NCI-H2081 (cell line): Measurements from ENCODE around the gene CCNH.

Experiments used
- DNase-seq, 2 experiments: peaks; one replicate each; lab custom pipeline; 2025; lab: John Stamatoyannopoulos, UW

Gene CCNH

DNA sequence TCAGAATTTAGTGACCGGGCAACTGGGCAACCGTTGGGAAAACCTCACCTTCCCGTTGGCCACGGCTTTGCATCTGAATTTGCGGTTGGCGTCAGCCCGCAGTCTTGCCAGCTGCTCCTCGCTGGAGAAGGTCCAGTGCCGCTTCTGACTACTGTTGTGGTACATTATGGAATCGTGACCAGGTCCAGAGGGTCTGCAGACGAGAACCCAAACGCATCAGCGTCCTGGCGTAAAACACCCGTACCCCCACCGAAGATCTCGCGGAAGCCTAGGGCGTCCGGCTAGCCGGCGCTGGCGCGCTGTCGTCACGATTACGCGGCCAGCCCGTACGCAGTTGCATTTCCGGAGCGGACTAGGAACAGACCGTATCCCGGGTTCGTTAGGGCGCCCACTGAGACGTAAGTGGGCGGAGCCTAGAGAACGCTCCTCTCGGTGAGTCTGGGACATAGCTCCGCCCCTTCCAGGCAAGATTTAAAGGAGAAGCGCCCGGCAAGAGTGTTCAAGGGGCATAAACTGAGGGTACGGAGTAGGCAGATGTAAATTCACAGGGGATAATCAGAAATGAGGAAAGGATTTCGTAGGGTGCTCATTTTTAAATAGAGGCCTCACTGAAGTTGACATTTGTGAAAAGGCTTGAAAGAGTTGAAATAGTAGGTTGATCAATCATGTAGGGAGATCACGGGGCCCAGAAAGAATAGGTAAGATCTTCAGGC lies at the start of gene CCNH:
TSS of gene CCNH (minus strand) at position 301 of the 713 bp plus-strand sequence. CDS start at position 165, 136 bp downstream.
- peak; percentile 92 to 96 for DNase-seq

DNA sequence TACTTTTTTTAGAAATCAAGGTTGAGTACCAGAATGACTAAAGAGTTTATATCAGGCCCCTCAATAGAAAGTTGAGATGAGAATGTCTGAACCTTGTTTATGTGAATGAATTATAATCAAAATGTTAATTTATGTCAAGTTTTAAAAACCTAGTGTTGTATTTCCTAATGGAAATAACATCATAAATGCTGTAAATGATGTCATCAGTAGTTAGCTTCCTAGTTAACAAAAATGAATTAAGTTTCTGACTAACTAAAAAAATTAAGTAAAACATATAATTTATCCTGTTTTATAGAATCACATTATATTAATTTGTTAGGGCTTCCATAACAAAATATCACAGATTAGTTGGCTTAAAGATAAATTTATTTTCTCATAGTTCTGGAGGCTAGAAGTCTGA lies 45.0 kb upstream of the CCNH start:
- DNase-seq: no peak

DNA sequence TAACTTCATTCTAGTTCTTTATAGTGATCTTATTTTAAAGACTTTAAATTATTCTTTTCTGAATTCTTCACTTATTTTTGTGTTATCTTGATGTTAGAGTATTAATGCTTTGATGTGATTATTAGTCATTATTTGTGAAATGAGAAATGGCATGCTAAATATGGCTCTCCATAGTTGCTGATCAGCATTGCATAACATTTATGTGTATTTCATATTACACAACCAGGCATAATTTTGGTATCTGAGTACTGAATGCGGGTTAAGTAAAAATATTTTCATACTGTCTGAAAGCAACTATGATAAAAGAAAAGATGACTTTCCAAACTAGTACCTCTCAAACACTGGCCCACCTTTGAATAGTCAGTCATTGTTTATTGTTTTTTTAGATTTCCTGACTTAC lies 41.1 kb upstream of the CCNH start:
- no peak for DNase-seq

DNA sequence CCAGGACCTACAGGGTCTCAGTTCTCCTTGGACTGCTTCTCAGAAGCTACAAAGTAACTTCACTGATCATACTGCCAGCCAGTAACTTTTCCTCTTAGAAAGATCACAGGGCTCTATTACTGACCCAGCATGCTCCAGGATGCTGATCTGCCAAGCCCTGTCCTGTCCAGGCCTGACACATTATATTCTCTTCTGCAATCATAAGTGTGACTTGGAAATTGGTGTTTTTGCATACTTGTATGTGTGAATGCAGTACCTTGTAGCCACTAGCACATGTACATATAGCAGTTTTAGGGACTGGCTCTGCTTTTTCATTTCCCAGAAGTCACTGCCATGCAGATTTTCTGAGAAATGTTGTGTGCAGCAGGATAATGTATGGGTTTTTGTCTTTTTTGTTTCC lies 40.1 kb upstream of the CCNH start:
- no peak for DNase-seq

DNA sequence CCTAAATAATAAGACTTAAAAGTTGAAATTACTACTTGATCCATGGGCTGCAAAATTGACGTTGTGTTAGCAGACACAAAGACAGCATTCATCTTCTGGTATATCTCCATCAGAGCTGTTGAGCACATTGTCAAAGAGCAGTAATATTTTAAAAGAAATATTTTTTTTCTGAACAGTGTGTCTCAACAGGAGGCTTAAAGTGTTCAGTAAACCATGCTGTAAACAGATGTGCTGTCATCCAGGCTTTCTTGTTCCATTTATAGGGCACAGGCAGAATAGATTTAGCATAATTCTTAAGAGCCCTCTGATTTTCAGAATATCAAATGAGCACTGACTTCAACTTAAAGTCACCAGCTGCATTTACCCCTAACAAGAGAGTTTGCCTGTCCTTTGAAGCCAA lies 29.7 kb upstream of the CCNH start:
- no peak for DNase-seq

DNA sequence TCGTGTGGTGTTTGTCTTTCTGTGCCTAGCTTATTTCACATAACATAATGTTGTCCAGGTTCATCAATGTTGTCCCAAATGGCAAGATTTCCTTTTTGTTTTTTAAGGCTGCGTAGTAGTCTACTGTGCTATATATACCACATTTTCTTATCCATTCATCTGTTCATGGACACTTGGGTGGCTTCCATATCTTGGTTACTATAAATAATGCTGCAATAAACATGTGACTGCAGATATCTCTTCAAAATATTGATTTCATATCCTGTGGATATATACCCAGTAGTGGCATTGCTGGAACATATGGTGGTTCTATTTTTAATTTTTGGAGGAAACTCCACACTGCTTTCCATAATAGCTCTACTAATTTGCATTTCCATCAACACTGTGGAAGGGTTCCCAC lies 25.5 kb upstream of the CCNH start:
- DNase-seq: no peak

DNA sequence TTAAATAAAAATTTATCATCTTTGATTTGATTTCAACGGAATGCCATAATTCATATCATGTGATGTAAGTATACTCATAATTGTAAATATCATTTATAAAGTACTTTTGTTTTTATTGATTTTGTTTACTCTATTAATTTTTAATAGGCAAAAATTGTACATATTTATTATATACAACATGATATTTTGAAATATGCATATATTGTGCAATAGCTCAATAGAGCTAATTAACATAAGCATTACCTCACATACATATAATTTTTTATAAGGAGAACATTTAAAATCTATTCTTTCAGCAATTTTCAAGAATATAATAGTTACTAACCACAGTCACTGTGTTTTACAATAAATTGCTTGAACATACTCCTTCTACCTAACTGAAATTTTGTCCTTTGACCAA lies 25.0 kb upstream of the CCNH start:
- no peak for DNase-seq

DNA sequence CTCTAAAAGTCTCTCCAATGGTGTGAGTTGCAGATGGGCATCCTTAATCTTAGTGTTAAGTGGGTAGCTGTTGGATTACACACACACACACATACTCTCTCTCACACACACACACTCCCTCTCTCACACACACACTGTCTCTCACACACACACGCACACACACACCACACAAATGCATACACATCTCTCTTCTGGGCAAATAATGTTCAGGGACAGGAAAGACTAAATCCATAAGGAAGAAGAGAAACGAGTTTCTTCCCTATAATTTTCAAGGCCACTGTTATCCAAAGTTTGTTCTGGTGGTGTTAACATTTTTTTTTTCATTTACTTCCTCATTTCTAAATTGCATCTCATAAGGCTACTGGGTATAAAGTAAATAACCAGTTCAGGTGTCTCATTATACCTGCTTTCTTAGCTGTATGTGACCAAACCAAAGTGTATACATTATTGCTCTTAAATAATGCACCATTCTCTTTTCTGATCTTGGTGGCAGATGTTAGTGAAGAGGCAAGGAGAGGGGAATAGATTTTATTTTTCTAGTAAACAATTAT lies 22.5 kb upstream of the CCNH start:
- peak in 1 of 2 experiments; percentile 5 for DNase-seq

DNA sequence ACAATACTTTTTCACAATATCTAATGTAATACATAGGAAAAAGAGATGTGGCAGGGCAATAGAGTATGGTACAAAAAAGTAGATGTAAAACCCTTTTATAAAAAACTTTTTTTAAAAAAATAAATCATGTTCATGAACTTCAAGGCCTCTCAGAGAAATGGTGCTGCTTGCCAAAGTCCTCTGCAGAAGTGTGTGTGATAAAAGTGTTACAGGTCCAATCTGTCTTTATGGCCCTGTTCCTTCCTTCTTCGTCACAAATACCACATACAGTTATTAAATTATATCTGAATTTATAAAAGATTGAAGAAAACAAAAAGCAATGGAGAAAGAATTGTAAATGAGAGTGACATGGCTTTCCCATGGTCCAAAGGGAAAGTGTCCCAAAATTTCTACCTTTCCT lies 21.7 kb upstream of the CCNH start:
- DNase-seq: no peak

DNA sequence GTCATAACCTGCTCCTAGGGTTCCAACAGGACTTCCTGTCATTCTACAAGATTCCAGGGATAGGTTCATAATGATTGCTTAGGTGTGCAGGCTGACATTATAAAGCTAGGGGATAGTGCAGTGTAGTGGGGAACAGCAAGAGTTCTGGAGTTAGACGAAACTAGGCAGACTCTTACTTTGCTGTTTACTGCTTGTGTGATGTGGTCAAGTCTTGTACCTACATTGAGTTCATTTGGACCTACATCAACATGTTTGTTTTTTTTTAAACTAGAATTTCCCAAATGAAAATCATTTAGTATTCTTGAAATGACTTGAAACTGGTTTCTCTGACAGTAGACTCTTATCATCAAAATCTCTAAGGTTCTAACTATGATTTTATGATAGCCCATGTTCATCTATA lies 21.2 kb upstream of the CCNH start:
- DNase-seq: no peak

DNA sequence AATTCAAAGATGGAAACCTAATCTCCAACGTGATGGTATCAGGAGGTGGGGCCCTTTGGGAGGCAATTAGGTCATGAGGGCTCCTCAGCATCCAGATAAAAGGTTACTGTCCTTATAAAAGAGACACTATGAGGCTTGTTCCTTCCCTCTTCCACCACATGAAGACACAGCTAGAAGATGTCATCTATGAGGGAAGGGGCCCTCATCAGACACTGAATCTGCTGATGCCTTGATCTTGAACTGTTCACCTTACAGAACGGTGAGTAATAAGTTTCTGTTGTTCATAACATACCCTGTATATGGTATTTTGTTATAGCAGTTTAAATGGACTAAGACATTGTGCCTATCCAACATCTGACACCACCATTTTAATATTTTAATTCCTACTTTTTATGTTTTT lies 19.7 kb upstream of the CCNH start:
- no peak for DNase-seq

DNA sequence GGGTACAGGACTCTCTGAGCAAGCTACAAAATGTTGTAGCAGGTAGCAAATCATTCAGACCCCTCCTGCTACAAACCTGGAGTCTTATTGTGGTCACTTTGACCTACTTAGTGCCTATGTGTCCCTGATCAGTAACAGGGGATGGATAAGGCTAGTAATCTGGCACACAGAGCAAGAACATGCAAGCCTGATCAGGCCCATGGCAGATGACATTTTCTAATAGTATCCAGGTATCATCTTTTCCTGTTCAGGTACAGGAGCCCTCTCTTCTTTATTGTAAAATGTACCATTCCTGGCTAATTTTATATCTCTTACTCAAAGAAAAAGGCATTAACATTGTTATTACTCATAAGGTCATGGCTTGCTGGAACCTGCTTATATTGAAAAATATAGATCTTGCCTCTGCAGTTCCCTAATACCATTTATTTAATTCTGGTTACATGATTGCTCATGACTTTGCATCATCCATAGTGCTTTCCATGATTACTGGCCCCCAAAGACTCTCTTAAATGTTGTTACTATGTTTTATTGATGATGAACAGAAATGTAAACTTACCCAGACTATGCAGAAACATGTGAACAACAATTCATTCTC lies 18.2 kb upstream of the CCNH start:
- no peak for DNase-seq

DNA sequence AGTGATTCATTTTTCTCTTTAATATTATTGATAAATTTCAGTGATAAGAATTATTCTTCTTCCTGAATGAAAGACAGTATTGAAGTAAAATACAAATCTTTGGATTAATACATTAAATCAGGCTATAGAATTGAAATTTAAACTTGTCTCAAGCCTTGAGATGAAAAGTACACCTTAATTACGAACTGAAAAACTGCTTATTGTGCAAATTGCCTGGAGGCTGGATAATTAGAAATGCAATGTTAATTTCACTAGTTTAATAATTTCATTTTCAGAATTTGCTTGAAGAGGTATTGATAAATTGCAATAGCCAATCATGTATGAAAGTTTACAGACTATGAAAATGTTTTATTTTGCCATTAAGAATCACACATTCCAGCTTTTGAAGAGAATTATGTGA lies 11.0 kb upstream of the CCNH start:
- DNase-seq: no peak

DNA sequence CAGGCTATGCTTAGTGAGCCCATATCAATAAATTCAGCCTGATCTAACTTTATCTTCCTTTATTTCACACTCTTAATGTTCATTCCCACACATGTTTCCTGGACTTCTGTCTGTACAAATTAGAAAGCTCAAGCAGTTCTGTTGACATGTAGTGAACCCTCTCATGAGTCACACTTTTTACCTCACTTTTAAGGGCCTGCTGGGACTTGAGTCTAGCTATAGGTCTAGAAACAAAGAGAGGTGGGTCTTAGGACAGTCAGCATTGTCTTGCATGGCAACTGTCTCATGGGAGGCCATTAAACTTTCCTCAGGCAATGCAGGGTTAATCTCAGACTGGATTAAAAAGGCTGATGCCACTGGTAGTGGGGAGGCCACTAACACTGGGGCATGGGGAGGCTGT lies 8.6 kb upstream of the CCNH start:
- no peak for DNase-seq

DNA sequence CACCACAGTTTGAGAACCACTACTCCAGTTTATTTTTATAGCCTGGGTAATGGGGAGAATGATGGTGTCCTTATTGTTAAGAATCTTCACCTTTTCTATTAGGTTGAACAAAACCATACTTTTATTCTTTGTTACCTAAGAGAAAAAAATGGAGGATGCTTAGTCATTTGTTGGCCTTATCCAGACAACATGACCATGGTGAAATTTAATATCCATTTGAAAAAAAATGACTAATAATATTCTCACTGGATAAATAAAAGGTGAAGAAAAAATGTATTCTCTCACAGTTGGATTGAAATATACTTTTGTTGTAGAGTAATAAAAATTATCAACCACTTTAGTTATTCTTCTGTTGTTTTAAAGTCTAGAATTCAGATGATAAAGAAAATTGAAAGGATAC lies 5.8 kb upstream of the CCNH start:
- DNase-seq: no peak

DNA sequence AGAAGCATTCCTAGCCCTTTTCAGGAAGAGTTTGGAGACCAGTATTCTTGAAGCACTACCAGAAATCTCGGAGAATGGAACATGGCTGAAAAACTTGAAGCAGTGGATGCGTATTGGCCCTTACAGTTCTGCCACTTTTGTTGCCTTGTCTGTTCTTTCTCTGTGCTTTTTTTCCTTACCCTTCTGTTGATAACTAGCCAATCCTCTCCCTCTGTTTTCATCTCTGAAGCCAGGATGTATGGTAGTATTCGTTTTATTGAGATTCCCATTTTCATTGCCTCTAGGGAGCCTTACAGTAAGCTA lies 564 bp upstream of the CCNH start:
- peak in 1 of 2 experiments; percentile 17 for DNase-seq

DNA sequence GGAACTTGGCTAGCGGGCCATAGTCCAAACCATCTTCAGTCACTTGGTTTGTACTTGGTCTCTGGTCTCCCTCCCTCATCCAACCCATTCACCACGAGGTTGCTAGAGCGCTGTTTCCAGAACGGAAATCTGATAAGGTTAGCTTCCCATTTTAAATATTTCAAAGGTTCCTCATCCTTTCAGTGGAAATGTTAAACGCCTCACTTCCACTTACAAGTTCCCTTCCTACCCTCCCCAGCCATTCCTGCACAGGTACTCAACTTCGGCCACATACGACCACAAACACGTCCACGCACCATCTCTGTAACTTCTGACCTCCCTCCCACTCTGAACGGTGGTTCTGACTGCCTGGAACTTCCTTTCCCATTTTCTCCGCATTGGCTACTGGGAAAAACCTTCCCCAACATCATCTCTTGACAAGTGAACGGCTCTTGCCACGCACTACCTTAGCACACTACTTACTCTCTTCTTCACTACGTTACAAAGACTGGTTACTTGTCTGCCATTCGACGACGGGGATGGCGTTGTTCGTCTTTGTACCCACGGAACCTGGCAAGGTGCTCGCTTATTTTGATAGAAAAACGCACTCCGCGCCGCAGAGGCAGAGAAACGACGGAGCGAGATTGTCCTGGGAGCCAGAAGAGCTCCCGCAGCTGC lies 629 bp downstream of the CCNH start:
- DNase-seq: peak in 1 of 2 experiments; percentile 37

DNA sequence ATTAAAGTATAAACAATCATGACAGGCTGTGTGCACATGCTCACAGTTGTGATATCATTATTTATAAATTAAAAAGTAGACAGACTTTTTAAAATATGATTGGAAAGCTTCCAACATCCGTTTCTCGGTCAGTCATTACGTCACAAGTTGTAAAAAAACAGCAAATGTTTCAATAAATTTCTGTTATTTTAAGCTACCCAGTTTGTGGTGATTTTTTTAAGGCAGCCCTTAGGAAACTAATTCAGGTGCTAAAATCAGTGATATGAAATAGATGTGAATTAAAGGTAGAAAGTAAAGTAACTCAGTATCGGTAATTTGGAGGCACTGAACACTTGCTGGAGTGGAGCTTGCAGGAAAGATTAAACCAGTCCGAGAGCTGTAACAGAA lies 1.2 kb downstream of the CCNH start:
- no peak for DNase-seq

DNA sequence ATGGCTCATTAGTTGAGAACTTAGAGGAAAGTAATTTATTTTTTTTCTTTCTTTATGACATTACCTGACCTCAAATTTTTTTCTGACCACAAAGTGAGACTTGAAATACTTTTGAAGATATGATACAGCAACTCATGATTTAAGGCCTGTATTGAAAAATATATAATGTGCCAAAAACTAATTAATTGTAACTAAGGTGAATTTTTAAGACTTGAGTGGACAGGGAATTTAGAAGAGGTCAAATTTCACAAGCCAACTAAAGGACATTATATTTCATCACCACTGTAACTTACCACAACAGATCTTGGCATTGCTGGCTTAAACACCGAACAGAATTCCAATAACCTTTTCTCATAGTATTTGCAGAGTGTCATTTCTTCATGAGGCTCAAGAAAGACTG lies 1.8 kb downstream of the CCNH start:
- no peak for DNase-seq

DNA sequence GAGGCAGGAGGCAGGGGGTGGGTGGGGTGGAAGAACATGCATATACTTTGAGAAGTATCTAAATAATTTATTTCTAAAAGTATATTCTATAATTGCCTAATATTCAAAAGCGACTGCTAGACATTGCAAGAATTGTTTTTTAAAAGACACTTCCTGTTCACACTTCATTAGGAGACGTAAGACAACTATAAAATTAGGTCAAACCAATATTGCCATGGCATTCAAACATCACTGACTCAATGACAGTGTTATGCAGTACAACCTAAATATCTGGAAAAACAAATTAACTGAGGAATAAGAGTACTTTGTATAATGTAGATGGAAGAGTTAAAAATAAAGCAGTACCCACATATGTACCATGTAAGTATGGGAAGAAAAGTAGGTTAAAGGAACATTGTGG lies 4.5 kb downstream of the CCNH start:
- DNase-seq: no peak

DNA sequence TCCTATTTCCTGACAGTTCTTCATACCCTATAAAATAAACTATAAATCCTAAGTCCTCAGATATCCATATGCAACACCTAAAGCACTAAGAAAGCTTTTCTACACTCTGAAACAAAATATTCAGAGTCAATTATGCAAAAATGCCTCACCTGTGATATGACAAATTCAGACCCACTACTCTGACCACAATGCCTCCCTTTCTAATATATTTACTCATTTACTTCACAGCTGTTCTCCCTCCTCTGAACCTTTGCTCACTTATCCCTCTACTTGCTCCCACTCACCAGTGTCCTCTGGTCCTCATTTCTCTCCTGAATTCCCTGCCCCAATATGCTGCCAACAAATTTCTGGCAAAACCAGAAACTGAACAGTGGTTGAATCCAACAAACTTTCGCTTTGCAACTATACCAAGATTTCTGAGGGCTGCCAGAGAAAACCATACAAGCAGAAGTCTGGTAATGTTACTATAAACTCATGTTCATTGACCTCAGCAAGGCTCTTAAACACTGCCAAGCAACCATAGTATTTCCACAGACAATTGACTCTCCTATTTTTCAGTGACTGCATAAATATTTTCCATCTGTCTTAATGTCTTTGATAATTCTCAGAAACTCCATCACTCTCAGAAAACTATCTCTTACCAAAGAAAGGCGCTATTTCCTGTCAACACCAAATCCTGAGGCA lies 7.1 kb downstream of the CCNH start:
- no peak for DNase-seq

DNA sequence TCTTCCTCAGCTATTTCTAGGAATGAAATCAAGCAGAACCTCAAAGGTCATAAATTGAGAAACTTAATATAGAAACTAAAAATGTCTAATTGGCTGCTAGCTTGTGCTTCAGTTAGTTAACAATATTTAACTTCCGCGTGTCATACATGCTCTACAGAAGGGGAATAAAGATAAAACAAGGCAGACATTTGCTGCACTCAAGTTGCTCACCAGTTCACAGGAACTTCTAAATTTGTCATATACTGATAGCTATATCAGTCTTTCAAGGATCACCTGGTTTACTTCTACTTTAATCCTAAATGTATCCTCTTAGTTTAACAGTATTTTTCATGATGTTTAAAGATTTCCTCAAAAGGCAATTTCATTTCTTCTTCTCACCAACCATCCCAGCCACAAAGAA lies 8.4 kb downstream of the CCNH start:
- no peak for DNase-seq

DNA sequence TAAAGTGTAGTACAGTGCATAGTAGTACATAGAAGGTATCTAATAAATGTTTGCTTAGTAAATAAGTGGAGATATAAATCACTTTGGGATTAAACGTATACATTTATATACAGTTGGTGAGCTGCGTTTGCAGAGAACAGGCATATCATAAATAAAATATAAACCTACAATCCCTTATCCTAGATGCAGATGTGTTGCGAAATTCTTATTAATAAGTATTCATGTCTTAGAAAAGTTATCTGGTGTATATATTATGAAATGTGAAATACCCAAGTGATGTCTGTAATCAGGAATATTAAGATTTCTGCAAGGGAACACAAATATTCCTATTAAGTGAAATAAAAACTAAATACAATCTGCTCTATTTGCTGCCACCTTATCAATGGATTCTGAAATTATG lies 8.8 kb downstream of the CCNH start:
- DNase-seq: no peak
